Measurements from ENCODE around the gene IQCB1. TPM values are rescaled to one million over a fixed set of nuclear protein-coding genes. Genes with fewer than 3 reads are reported as not detected.

Gene IQCB1
- total and polyA plus RNA-seq, 2 experiments from 2014 or later, result 28.8 to 39.0 TPM

- Histone ChIP-seq H3K36me3 (ENCODE audit: insufficient read depth) (no peaks in the 10 kb centered on the region), H3K4me2 (no peak overlapping the region), H3K27me3 (ENCODE audit: insufficient read depth) (no peaks in the 10 kb centered on the region), H3K79me2 (replicated peaks; ENCODE audit: insufficient read depth) (no peaks in the 10 kb centered on the region), H3K9me2 (ENCODE audit: insufficient read depth) (no peaks in the 10 kb centered on the region), H4K20me1 (replicated peaks; ENCODE audit: insufficient read depth) (no peaks in the 10 kb centered on the region), H3K4me1 (ENCODE audit: insufficient read depth) (no peaks in the 10 kb centered on the region), H2AFZ (no peak overlapping the region), H3K4me3 (no peak overlapping the region), H3K27ac (ENCODE audit: low read depth) (no peak overlapping the region), H3F3A (replicated peaks; ENCODE audit: low read depth) (no peaks in the 10 kb centered on the region)
- no peaks in the 10 kb centered on the region for H3K9me3 Mint-ChIP-seq
- peaks cover 3% of the 10 kb centered on the region; the same call in 1 of the 3 replicates for H3K4me1 Mint-ChIP-seq
- no peak for DNase-seq (ENCODE audit: low spot score)
- peaks cover 2% of the 10 kb centered on the region for H3K27me3 Mint-ChIP-seq (ENCODE audit: insufficient read depth, low read depth, poor library complexity)
- no peaks in the 10 kb centered on the region for H3K36me3 Mint-ChIP-seq (ENCODE audit: low read depth)
- no peak for TF ChIP-seq ZNF462 (CRISPR knock-in tag; IDR thresholded peaks at IDR 0.05)
- no peak for TF ChIP-seq CTCF (conservative IDR thresholded peaks at IDR 0.05; ENCODE audit: low read depth in 2 of 2)
- TF ChIP-seq JUNB (IDR thresholded peaks at IDR 0.05; ENCODE audit: unreplicated experiment), result no peak
- TF ChIP-seq EZH2phosphoT487 (IDR thresholded peaks at IDR 0.05; ENCODE audit: unreplicated experiment), result no peak
- no peak for TF ChIP-seq STAT1 (IDR thresholded peaks at IDR 0.05; ENCODE audit: unreplicated experiment)
- no peak for TF ChIP-seq ETS1 (IDR thresholded peaks at IDR 0.05)
- no peak for TF ChIP-seq REST (IDR thresholded peaks at IDR 0.05; ENCODE audit: unreplicated experiment)
- TF ChIP-seq POLR2AphosphoS5 (IDR thresholded peaks at IDR 0.05; ENCODE audit: low read depth), result no peak
- TF ChIP-seq ZNF114 (CRISPR knock-in tag; IDR thresholded peaks at IDR 0.05), result no peak
- TF ChIP-seq NANOG (IDR thresholded peaks at IDR 0.05; ENCODE audit: borderline replicate concordance), result no peak
- no peak for ATAC-seq
- H3K4me3 Mint-ChIP-seq, result no peak overlapping the region
- no peak overlapping the region for H3K27ac Mint-ChIP-seq
These were observed 76.9 kb downstream of the IQCB1 start for GRCh38 chr3:121757812-121758545.
